Endothelial cell of umbilical vein (primary cell): ENCODE measurements around the gene KANSL1.

Experiments used
- EZH2 ChIP-seq: IDR thresholded peaks from 2 replicates; pipeline ENCODE4 v1.6.1; 2012; ENCODE audit warnings: borderline replicate concordance, low read depth, mild to moderate bottlenecking, moderate library complexity, low read length, inconsistent platforms; ENCODE audit not compliant: severe bottlenecking
- TF ChIP-seq, protein P1 (sequence below), 2 donors: IDR thresholded peaks; 1 replicate in 1 of 2; 2 replicates in 1 of 2; pipeline ENCODE4 v1.5.1; 2011; ENCODE audit warnings: low read length in 2 of 2, mild to moderate bottlenecking in 2 of 2, moderate library complexity in 2 of 2, control low read depth in 1 of 2, inconsistent platforms in 1 of 2, low read depth in 1 of 2; ENCODE audit not compliant: insufficient read depth in 1 of 2; ENCODE audit errors: extremely low read depth in 1 of 2
- TF ChIP-seq, protein P2 (sequence below): IDR thresholded peaks from 2 replicates; pipeline ENCODE4 v1.6.1; 2011; ENCODE audit not compliant: insufficient read depth, insufficient read length

DNA sequence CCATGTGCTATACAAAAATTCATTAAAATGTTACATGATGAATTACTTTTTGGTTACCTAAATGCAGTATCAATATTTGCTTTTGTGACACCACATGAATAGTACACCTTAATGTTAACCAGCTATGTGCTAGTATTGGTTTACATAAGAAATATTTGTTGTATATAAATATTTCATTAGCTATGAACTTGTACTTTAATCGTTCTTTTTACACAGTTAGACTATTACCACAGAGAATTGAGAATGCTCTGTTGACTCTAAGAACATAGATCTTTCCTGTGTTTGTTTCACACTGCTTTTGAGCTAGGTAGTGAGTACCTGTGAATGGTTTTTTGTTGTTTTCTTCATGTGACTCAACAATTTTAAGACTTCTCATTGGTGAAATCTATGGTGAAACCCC, 93.4 kb downstream of the KANSL1 start:
- TF ChIP-seq, protein P1, sequence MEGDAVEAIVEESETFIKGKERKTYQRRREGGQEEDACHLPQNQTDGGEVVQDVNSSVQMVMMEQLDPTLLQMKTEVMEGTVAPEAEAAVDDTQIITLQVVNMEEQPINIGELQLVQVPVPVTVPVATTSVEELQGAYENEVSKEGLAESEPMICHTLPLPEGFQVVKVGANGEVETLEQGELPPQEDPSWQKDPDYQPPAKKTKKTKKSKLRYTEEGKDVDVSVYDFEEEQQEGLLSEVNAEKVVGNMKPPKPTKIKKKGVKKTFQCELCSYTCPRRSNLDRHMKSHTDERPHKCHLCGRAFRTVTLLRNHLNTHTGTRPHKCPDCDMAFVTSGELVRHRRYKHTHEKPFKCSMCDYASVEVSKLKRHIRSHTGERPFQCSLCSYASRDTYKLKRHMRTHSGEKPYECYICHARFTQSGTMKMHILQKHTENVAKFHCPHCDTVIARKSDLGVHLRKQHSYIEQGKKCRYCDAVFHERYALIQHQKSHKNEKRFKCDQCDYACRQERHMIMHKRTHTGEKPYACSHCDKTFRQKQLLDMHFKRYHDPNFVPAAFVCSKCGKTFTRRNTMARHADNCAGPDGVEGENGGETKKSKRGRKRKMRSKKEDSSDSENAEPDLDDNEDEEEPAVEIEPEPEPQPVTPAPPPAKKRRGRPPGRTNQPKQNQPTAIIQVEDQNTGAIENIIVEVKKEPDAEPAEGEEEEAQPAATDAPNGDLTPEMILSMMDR (IDR thresholded peaks at IDR 0.05; ENCODE audit: extremely low read depth in 1 of 2, insufficient read depth in 1 of 2, low read depth in 1 of 2, low read length in 2 of 2), result no peak
- TF ChIP-seq, protein P2, sequence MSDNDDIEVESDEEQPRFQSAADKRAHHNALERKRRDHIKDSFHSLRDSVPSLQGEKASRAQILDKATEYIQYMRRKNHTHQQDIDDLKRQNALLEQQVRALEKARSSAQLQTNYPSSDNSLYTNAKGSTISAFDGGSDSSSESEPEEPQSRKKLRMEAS, result no peak
- no peak for TF ChIP-seq EZH2
